Dermis blood vessel endothelial cell (primary cell): ENCODE data around the gene TTC17. TPM values are rescaled to one million over a fixed set of nuclear protein-coding genes. Genes with fewer than 3 reads are reported as not detected.

ENCODE experiments used
- DNase-seq: peaks from one replicate; pipeline ENCODE4 v3.0.0; 2010
- total RNA-seq: library from RNA; depleted of rRNA; stranded (reverse); fragments of >200 nt; gene quantifications from 2 replicates; pipeline ENCODE4 v1.2.3, GENCODE V29; 2014

TTC17 gene
- total RNA-seq, 1 donor from 2014 or later = 89.3 TPM

- no peak for DNase-seq
Measured at GRCh38 chr11:43542750-43543712, 184.3 kb downstream of the TTC17 start.

Other genes with a start within 250 kb of the TTC17 start
- gene API5, start 46.9 kb upstream of the TTC17 start, total RNA-seq = 86.8 and 118 TPM in 2 replicates